Adrenal gland (tissue), 5 donors: ENCODE measurements around the gene DPEP2.
"Not testable (repeated sequence)": the region's sequence is repeated elsewhere in the genome, so short reads cannot be mapped to it uniquely, and the experiment has no call there.

Experiments
- POLR2A ChIP-seq, 2 donors: fragments of 450-650 bp; IDR thresholded peaks; one replicate each; pipeline ENCODE4 v1.6.1; 2017; ENCODE audit warnings: antibody characterized with exemption in 2 of 2, mild to moderate bottlenecking in 2 of 2, moderate library complexity in 1 of 2
- TF ChIP-seq, protein P1 (sequence below), 6 experiments: fragments of 450-650 bp in 4 of 6; fragments of 200-600 bp in 2 of 6; sonication (generic) in 1 of 6; IDR thresholded peaks; 1 replicate in 5 of 6; 2 replicates in 1 of 6; pipeline versions ENCODE4 v1.5.1 to v1.8.0; 2016 to 2021; ENCODE audit warnings: antibody characterized with exemption in 6 of 6, mild to moderate bottlenecking in 2 of 6, moderate library complexity in 1 of 6
- donor health status: DM: no; HTN: no; CAD: no.

DNA sequence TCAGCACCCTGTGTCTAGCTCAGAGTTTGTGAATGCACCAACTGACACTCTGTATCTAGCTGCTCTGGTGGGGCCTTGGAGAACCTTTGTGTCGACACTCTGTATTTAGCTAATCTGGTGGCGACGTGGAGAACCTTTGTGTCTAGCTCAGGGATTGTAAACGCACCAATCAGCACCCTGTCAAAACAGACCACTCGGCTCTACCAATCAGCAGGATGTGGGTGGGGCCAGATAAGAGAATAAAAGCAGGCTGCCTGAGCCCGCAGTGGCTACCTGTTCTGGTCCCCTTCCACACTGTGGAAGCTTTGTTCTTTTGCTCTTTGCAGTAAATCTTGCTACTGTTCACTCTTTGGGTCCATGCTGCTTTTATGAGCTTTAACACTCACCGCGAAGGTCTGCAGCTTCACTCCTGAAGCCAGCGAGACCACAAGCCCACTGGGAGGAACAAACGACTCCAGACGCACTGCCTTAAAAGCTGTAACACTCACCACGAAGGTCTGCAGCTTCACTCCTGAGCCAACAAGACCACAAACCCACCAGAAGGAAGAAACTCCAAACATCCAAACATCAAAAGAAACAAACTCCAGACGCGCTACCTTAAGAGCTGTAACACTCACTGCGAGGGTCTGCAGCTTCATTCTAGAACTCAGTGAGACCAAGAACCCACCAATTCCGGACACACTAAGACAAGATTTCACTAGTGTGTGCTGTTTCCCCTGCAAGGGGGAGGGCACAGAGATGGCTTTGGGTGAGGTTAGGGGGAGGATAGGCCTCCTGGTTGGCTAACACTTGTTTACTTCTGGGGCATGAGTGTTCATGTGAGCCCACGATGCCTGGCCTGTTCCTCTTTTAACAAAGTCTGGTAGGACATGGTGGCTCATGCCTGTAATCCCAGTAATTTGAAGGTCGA, at the start of gene DPEP2:
- TF ChIP-seq, protein P1, sequence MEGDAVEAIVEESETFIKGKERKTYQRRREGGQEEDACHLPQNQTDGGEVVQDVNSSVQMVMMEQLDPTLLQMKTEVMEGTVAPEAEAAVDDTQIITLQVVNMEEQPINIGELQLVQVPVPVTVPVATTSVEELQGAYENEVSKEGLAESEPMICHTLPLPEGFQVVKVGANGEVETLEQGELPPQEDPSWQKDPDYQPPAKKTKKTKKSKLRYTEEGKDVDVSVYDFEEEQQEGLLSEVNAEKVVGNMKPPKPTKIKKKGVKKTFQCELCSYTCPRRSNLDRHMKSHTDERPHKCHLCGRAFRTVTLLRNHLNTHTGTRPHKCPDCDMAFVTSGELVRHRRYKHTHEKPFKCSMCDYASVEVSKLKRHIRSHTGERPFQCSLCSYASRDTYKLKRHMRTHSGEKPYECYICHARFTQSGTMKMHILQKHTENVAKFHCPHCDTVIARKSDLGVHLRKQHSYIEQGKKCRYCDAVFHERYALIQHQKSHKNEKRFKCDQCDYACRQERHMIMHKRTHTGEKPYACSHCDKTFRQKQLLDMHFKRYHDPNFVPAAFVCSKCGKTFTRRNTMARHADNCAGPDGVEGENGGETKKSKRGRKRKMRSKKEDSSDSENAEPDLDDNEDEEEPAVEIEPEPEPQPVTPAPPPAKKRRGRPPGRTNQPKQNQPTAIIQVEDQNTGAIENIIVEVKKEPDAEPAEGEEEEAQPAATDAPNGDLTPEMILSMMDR (IDR thresholded peaks at IDR 0.05): not testable (repeated sequence)
- TF ChIP-seq POLR2A (IDR thresholded peaks at IDR 0.05): not testable (repeated sequence)
